HepG2 (cell line): ENCODE data around the gene QSOX1. TPM values are rescaled to one million over a fixed set of nuclear protein-coding genes. Genes with fewer than 3 reads are reported as not detected.

ENCODE experiments used
- CHCHD3 ChIP-seq: sonication (generic); formaldehyde crosslinking; IDR thresholded peaks from 2 replicates; pipeline ENCODE4 v1.8.0; 2022; ENCODE audit warnings: mild to moderate bottlenecking, missing genetic modification reagents, moderate library complexity
- EED ChIP-seq: sonication (generic); formaldehyde crosslinking; IDR thresholded peaks from 2 replicates; pipeline ENCODE4 v1.5.0; 2020; ENCODE audit warnings: mild to moderate bottlenecking, missing genetic modification reagents
- FOXK2 ChIP-seq: fragments of 450-650 bp; IDR thresholded peaks from 2 replicates; pipeline ENCODE4 v1.6.1; 2016
- HDAC6 ChIP-seq: fragments of 200-600 bp; sonication (generic); IDR thresholded peaks from 2 replicates; pipeline ENCODE4 v1.7.0; 2017; ENCODE audit warnings: mild to moderate bottlenecking, antibody characterized with exemption, low read length, low read depth
- HINFP ChIP-seq: sonication (generic); formaldehyde crosslinking; IDR thresholded peaks from 2 replicates; pipeline ENCODE4 v1.4.0; 2020; ENCODE audit warnings: low read depth, mild to moderate bottlenecking, missing genetic modification reagents
- HMGXB3 ChIP-seq: sonication (generic); formaldehyde crosslinking; IDR thresholded peaks from 2 replicates; pipeline ENCODE4 v1.4.0; 2020; ENCODE audit warnings: missing genetic modification reagents, borderline replicate concordance
- HNRNPLL ChIP-seq: fragments of 200-400 bp; formaldehyde crosslinking; IDR thresholded peaks from 2 replicates; pipeline ENCODE4 v1.6.1; 2017; ENCODE audit warnings: mild to moderate bottlenecking, low read depth, low read length; ENCODE audit not compliant: poor library complexity, severe bottlenecking
- MAFF ChIP-seq: IDR thresholded peaks from 2 replicates; pipeline ENCODE4 v1.6.1; 2011; ENCODE audit warnings: low read depth, low read length, improper control_type of control experiment
- MED8 ChIP-seq: sonication (generic); formaldehyde crosslinking; IDR thresholded peaks from 2 replicates; pipeline ENCODE4 v1.8.1; 2023; ENCODE audit warnings: mild to moderate bottlenecking, missing genetic modification reagents; ENCODE audit not compliant: insufficient replicate concordance
- NFYB ChIP-seq: sonication (generic); formaldehyde crosslinking; IDR thresholded peaks from 2 replicates; pipeline ENCODE4 v1.4.0; 2020; ENCODE audit warnings: missing genetic modification reagents
- PRDM10 ChIP-seq: sonication (generic); formaldehyde crosslinking; IDR thresholded peaks from 2 replicates; pipeline ENCODE4 v1.4.0; 2020; ENCODE audit warnings: low read depth, missing genetic modification reagents
- ZFP36 ChIP-seq: fragments of 150-350 bp; IDR thresholded peaks from 2 replicates; pipeline ENCODE4 v1.6.1; 2018; ENCODE audit warnings: borderline replicate concordance, low read length, low read depth; ENCODE audit not compliant: partially characterized antibody
- ZNF124 ChIP-seq: sonication (generic); formaldehyde crosslinking; IDR thresholded peaks from 2 replicates; pipeline ENCODE4 v1.4.0; 2020; ENCODE audit warnings: missing genetic modification reagents
- ZNF20 ChIP-seq: sonication (generic); formaldehyde crosslinking; IDR thresholded peaks from 2 replicates; pipeline ENCODE4 v1.4.0; 2020; ENCODE audit warnings: mild to moderate bottlenecking, moderate library complexity, missing genetic modification reagents
- ZNF33B ChIP-seq: sonication (generic); formaldehyde crosslinking; IDR thresholded peaks from 2 replicates; pipeline ENCODE4 v1.5.1; 2020; ENCODE audit warnings: mild to moderate bottlenecking, missing genetic modification reagents
- ZNF800 ChIP-seq: sonication (generic); formaldehyde crosslinking; IDR thresholded peaks from 2 replicates; pipeline ENCODE4 v1.4.0; 2020; ENCODE audit warnings: missing genetic modification reagents
- ZNF839 ChIP-seq: sonication (generic); formaldehyde crosslinking; IDR thresholded peaks from 2 replicates; pipeline ENCODE4 v1.4.0; 2020; ENCODE audit warnings: missing genetic modification reagents, mild to moderate bottlenecking, borderline replicate concordance
- polyA plus RNA-seq, 8 experiments: library from polyadenylated mRNA; depleted of rRNA in 3 of 8; stranded (reverse) in 7 of 8; unstranded in 1 of 8; fragments of >200 nt; fragmentation: Illumina TruSeq in 4 of 8; extraction: Trizol in 4 of 8; gene quantifications; 2 replicates each; pipeline versions ENCODE4 v1.2.1 to v1.2.3, GENCODE V29; 2011 to 2016; ENCODE audit warnings: low read depth in 4 of 8, missing spikeins in 1 of 8, mixed read lengths in 1 of 8; ENCODE audit not compliant: insufficient read depth in 1 of 8
- total RNA-seq, 5 experiments: library from RNA; depleted of rRNA; stranded (reverse); fragments of >200 nt; fragmentation: Illumina TruSeq; extraction: Trizol; gene quantifications; 2 replicates each; pipeline ENCODE4 v1.2.3, GENCODE V29; 2016; ENCODE audit warnings: low read depth in 1 of 5

QSOX1 gene
- total and polyA plus RNA-seq, 2 of the 13 experiments (the other 11 are each of a cell fraction or from before 2014, with no cell fraction given) = 6.8 to 40.2 TPM

- no peak for TF ChIP-seq HMGXB3 (CRISPR knock-in tag)
- TF ChIP-seq PRDM10 (CRISPR knock-in tag) = no peak
- TF ChIP-seq EED (CRISPR knock-in tag) = no peak
- TF ChIP-seq ZNF124 (CRISPR knock-in tag) = no peak
- TF ChIP-seq CHCHD3 (CRISPR knock-in tag) = no peak
- TF ChIP-seq ZNF800 (CRISPR knock-in tag) = peak; percentile 94
- TF ChIP-seq ZNF33B = no peak
- no peak for TF ChIP-seq FOXK2
- TF ChIP-seq HNRNPLL = peak; percentile 37
- TF ChIP-seq ZFP36 = no peak
- no peak for TF ChIP-seq MED8 (CRISPR knock-in tag)
- no peak for TF ChIP-seq NFYB (CRISPR knock-in tag)
- no peak for TF ChIP-seq HINFP (CRISPR knock-in tag)
- TF ChIP-seq ZNF20 (CRISPR knock-in tag) = no peak
- no peak for TF ChIP-seq MAFF
- no peak for TF ChIP-seq ZNF839 (CRISPR knock-in tag)
- no peak for TF ChIP-seq HDAC6
Measured at GRCh38 chr1:180229483-180230415, 75.1 kb downstream of the QSOX1 start, which contains the start of gene LHX4 (continued).
